DMS153 (cell line): ENCODE data around the gene ANGPTL7.

Source experiments
- DNase-seq: peaks from one replicate; lab custom pipeline; 2025; lab: John Stamatoyannopoulos, UW

Gene ANGPTL7

GRCh38 chr1:11207898-11208611, 18.9 kb downstream of the ANGPTL7 start:
- no peak for DNase-seq

GRCh38 chr1:11211461-11211860, 22.3 kb downstream of the ANGPTL7 start:
- DNase-seq = no peak

- no peak for DNase-seq
These were observed 22.9 kb downstream of the ANGPTL7 start for GRCh38 chr1:11211925-11212587.

- no peak for DNase-seq
These were observed 25.7 kb downstream of the ANGPTL7 start for GRCh38 chr1:11214698-11215380.

GRCh38 chr1:11215381-11216005, 26.3 kb downstream of the ANGPTL7 start:
- no peak for DNase-seq

- no peak for DNase-seq
These were observed 26.9 kb downstream of the ANGPTL7 start for GRCh38 chr1:11216074-11216473.

GRCh38 chr1:11227106-11228077, 38.2 kb downstream of the ANGPTL7 start:
- no peak for DNase-seq

GRCh38 chr1:11229203-11229602, 40.0 kb downstream of the ANGPTL7 start:
- DNase-seq = no peak

- no peak for DNase-seq
These were observed 44.1 kb downstream of the ANGPTL7 start for GRCh38 chr1:11233208-11233607.

- DNase-seq = no peak
These were observed 48.2 kb downstream of the ANGPTL7 start for GRCh38 chr1:11237356-11237755.

GRCh38 chr1:11238311-11238710, 49.2 kb downstream of the ANGPTL7 start:
- no peak for DNase-seq

GRCh38 chr1:11245248-11245647, 56.1 kb downstream of the ANGPTL7 start:
- DNase-seq = no peak
